Esophagus muscularis mucosa (tissue), 4 donors: ENCODE results near the gene CCDC78.

ENCODE experiments used
- CTCF ChIP-seq, 3 experiments: fragments of 200-600 bp in 2 of 3; fragments of 450-650 bp in 1 of 3; sonication (generic) in 2 of 3; IDR thresholded peaks; one replicate each; pipeline ENCODE4 v1.5.1; 2017 to 2019; ENCODE audit warnings: antibody characterized with exemption in 3 of 3, mild to moderate bottlenecking in 2 of 3, moderate library complexity in 1 of 3
- EP300 ChIP-seq: sonication (generic); formaldehyde crosslinking; IDR thresholded peaks from one replicate; pipeline ENCODE4 v1.6.1; 2017; ENCODE audit warnings: antibody characterized with exemption
- POLR2A ChIP-seq: fragments of 450-650 bp; IDR thresholded peaks from one replicate; pipeline ENCODE4 v1.6.1; 2017; ENCODE audit warnings: antibody characterized with exemption, moderate library complexity, mild to moderate bottlenecking, low read depth

GRCh38 chr16:694187-694862 lies 31.9 kb downstream of the CCDC78 start:
- TF ChIP-seq CTCF (IDR thresholded peaks at IDR 0.05) (no peak), EP300 (no peak), POLR2A (no peak)
